HepG2 (cell line): ENCODE data around the gene CTDP1. TPM values are rescaled to one million over a fixed set of nuclear protein-coding genes. Genes with fewer than 3 reads are reported as not detected.

Experiments
- KLF15 ChIP-seq: sonication (generic); formaldehyde crosslinking; IDR thresholded peaks from 2 replicates; pipeline ENCODE4 v1.8.1; 2023; ENCODE audit warnings: borderline replicate concordance, mild to moderate bottlenecking, inconsistent platforms, missing genetic modification reagents, mixed read lengths
- PTBP1 ChIP-seq: fragments of 200-400 bp; formaldehyde crosslinking; IDR thresholded peaks from 2 replicates; pipeline ENCODE4 v1.6.1; 2018; ENCODE audit warnings: low read length, low read depth; ENCODE audit not compliant: poor library complexity, severe bottlenecking
- RAD21 ChIP-seq: fragments of 450-650 bp; formaldehyde crosslinking; IDR thresholded peaks from 2 replicates; pipeline ENCODE4 v1.5.0; 2020; ENCODE audit warnings: mild to moderate bottlenecking
- TBX3 ChIP-seq: fragments of 450-650 bp; IDR thresholded peaks from 2 replicates; pipeline ENCODE4 v1.6.1; 2017; ENCODE audit warnings: antibody characterized with exemption, mild to moderate bottlenecking, inconsistent platforms, borderline replicate concordance
- polyA plus RNA-seq, 8 experiments: library from polyadenylated mRNA; depleted of rRNA in 3 of 8; stranded (reverse) in 7 of 8; unstranded in 1 of 8; fragments of >200 nt; fragmentation: Illumina TruSeq in 4 of 8; extraction: Trizol in 4 of 8; gene quantifications; 2 replicates each; pipeline versions ENCODE4 v1.2.1 to v1.2.3, GENCODE V29; 2011 to 2016; ENCODE audit warnings: low read depth in 4 of 8, missing spikeins in 1 of 8, mixed read lengths in 1 of 8; ENCODE audit not compliant: insufficient read depth in 1 of 8
- total RNA-seq, 5 experiments: library from RNA; depleted of rRNA; stranded (reverse); fragments of >200 nt; fragmentation: Illumina TruSeq; extraction: Trizol; gene quantifications; 2 replicates each; pipeline ENCODE4 v1.2.3, GENCODE V29; 2016; ENCODE audit warnings: low read depth in 1 of 5
- TF ChIP-seq, protein P1 (sequence below): sonication (generic); formaldehyde crosslinking; conservative IDR thresholded peaks from 2 replicates; pipeline ENCODE4 v1.4.0; 2020; ENCODE audit warnings: missing genetic modification reagents
- TF ChIP-seq, protein P2 (sequence below): sonication (generic); formaldehyde crosslinking; IDR thresholded peaks from 2 replicates; pipeline ENCODE4 v1.4.0; 2020; ENCODE audit warnings: mild to moderate bottlenecking, missing genetic modification reagents
- TF ChIP-seq, protein P3 (sequence below): sonication (generic); formaldehyde crosslinking; IDR thresholded peaks from 2 replicates; pipeline ENCODE4 v1.4.0; 2020; ENCODE audit warnings: missing genetic modification reagents
- TF ChIP-seq, protein P4 (sequence below): sonication (generic); formaldehyde crosslinking; IDR thresholded peaks from 2 replicates; pipeline ENCODE4 v1.8.0; 2022; ENCODE audit warnings: mild to moderate bottlenecking, missing genetic modification reagents, borderline replicate concordance
- TF ChIP-seq, protein P5 (sequence below): sonication (generic); formaldehyde crosslinking; conservative IDR thresholded peaks from 2 replicates; pipeline ENCODE4 v1.4.0; 2020; ENCODE audit warnings: missing genetic modification reagents

The CTDP1 gene
- total and polyA plus RNA-seq, 2 of the 13 experiments (the other 11 are each of a cell fraction or from before 2014, with no cell fraction given) = 6.9 to 11.0 TPM

DNA sequence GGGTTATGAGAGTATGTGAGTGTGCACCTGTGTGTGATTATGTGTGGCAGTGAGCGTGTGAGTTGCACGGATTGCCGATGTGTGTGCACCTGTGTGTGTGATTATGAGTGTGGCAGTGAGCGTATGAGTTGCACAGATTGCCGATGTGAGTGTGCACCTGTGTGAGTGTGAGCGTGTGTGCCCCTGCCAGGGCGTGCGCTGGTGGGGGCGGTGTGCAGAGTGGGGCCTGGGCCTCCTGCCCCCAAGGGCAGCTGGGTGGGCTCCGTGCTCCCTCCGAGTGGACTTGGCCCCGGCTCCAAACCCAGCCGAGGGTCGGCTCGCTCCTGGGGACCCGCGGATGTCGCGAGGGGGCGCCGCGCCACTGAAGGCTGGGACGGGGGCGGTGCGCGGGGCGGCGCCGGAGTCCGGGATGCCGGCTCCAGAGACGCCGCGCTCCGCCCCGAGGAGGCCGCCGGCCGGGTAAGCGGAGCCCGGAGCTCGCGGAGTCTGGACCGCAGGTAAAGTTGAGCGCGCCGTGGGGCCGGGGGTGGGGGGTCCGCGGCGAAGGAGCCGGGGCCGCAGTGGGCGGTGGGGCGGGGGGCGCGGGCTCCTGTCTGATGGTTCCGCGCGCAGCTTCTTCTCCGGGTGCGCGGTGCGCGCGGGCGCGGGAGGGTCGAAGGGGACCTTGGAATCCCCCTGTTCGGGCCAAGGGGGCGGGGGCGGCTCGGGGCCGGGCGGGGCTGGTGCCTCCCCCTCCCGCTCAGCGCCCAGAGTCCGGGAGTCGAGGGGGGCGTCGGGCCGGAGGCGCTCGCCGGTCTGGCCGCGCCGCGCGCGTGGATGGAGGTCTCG, 118.1 kb downstream of the CTDP1 start, which contains the start of gene KCNG2 (continued):
- TF ChIP-seq, protein P1, sequence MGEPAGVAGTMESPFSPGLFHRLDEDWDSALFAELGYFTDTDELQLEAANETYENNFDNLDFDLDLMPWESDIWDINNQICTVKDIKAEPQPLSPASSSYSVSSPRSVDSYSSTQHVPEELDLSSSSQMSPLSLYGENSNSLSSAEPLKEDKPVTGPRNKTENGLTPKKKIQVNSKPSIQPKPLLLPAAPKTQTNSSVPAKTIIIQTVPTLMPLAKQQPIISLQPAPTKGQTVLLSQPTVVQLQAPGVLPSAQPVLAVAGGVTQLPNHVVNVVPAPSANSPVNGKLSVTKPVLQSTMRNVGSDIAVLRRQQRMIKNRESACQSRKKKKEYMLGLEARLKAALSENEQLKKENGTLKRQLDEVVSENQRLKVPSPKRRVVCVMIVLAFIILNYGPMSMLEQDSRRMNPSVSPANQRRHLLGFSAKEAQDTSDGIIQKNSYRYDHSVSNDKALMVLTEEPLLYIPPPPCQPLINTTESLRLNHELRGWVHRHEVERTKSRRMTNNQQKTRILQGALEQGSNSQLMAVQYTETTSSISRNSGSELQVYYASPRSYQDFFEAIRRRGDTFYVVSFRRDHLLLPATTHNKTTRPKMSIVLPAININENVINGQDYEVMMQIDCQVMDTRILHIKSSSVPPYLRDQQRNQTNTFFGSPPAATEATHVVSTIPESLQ (CRISPR knock-in tag) = no peak
- TF ChIP-seq KLF15 (CRISPR knock-in tag) (no peak), RAD21 (CRISPR knock-in tag) (0 out of 2 replicates have a peak, but pooled peaks have one; percentile 44), TBX3 (no peak), PTBP1 (no peak)
- TF ChIP-seq, protein P2, sequence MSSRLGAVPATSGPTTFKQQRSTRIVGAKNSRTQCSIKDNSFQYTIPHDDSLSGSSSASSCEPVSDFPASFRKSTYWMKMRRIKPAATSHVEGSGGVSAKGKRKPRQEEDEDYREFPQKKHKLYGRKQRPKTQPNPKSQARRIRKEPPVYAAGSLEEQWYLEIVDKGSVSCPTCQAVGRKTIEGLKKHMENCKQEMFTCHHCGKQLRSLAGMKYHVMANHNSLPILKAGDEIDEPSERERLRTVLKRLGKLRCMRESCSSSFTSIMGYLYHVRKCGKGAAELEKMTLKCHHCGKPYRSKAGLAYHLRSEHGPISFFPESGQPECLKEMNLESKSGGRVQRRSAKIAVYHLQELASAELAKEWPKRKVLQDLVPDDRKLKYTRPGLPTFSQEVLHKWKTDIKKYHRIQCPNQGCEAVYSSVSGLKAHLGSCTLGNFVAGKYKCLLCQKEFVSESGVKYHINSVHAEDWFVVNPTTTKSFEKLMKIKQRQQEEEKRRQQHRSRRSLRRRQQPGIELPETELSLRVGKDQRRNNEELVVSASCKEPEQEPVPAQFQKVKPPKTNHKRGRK (CRISPR knock-in tag) = no peak
- TF ChIP-seq, protein P3, sequence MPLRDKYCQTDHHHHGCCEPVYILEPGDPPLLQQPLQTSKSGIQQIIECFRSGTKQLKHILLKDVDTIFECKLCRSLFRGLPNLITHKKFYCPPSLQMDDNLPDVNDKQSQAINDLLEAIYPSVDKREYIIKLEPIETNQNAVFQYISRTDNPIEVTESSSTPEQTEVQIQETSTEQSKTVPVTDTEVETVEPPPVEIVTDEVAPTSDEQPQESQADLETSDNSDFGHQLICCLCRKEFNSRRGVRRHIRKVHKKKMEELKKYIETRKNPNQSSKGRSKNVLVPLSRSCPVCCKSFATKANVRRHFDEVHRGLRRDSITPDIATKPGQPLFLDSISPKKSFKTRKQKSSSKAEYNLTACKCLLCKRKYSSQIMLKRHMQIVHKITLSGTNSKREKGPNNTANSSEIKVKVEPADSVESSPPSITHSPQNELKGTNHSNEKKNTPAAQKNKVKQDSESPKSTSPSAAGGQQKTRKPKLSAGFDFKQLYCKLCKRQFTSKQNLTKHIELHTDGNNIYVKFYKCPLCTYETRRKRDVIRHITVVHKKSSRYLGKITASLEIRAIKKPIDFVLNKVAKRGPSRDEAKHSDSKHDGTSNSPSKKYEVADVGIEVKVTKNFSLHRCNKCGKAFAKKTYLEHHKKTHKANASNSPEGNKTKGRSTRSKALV (CRISPR knock-in tag) = peak; percentile 48; the same call in 1 of the 2 replicates
- TF ChIP-seq, protein P4, sequence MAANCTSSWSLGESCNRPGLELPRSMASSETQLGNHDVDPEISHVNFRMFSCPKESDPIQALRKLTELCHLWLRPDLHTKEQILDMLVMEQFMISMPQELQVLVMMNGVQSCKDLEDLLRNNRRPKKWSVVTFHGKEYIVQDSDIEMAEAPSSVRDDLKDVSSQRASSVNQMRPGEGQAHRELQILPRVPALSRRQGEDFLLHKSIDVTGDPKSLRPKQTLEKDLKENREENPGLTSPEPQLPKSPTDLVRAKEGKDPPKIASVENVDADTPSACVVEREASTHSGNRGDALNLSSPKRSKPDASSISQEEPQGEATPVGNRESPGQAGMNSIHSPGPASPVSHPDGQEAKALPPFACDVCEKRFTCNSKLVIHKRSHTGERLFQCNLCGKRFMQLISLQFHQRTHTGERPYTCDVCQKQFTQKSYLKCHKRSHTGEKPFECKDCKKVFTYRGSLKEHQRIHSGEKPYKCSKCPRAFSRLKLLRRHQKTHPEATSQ (CRISPR knock-in tag) = no peak
- TF ChIP-seq, protein P5, sequence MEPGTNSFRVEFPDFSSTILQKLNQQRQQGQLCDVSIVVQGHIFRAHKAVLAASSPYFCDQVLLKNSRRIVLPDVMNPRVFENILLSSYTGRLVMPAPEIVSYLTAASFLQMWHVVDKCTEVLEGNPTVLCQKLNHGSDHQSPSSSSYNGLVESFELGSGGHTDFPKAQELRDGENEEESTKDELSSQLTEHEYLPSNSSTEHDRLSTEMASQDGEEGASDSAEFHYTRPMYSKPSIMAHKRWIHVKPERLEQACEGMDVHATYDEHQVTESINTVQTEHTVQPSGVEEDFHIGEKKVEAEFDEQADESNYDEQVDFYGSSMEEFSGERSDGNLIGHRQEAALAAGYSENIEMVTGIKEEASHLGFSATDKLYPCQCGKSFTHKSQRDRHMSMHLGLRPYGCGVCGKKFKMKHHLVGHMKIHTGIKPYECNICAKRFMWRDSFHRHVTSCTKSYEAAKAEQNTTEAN (CRISPR knock-in tag) = 0 out of 2 replicates have a peak, but pooled peaks have one; percentile 48
